ENCODE measurements around the gene PHF14. TPM values are rescaled to one million over a fixed set of nuclear protein-coding genes. Genes with fewer than 3 reads are reported as not detected.

Gene PHF14
- total and polyA plus RNA-seq, 5 donors from 2014 or later, result 7.7 to 31.1 (median 9.3) TPM

GRCh38 chr7:11176985-11177555, 203.4 kb downstream of the PHF14 start:
- DNase-seq (no peak), ATAC-seq (ENCODE audit: low read depth in 2 of 2) (no peak)
- Mint-ChIP-seq H3K36me3 (no peaks in the 10 kb centered on the region), H3K27ac (no peak overlapping the region), H3K27me3 (no peaks in the 10 kb centered on the region), H3K4me1 (no peaks in the 10 kb centered on the region), H3K9me3 (peaks cover 0 to 2% (median 0%) of the 10 kb centered on the region in 7 donors), H3K4me3 (no peak overlapping the region)
- Histone ChIP-seq H3K27ac (ENCODE audit: insufficient read depth, low read length, poor library complexity, severe bottlenecking) (no peak overlapping the region), H3K9me3 (ENCODE audit: control insufficient read depth in 2 of 2, low read length in 2 of 2) (no peaks in the 10 kb centered on the region), H3K27me3 (ENCODE audit: control insufficient read depth, insufficient read depth, low read length) (no peaks in the 10 kb centered on the region), H3K36me3 (ENCODE audit: control insufficient read depth, insufficient read depth, low read length) (no peaks in the 10 kb centered on the region), H3K4me3 (ENCODE audit: low read depth, low read length) (no peak overlapping the region), H3K4me1 (ENCODE audit: control insufficient read depth, insufficient read depth, low read length, poor library complexity, severe bottlenecking) (no peaks in the 10 kb centered on the region)

DNA sequence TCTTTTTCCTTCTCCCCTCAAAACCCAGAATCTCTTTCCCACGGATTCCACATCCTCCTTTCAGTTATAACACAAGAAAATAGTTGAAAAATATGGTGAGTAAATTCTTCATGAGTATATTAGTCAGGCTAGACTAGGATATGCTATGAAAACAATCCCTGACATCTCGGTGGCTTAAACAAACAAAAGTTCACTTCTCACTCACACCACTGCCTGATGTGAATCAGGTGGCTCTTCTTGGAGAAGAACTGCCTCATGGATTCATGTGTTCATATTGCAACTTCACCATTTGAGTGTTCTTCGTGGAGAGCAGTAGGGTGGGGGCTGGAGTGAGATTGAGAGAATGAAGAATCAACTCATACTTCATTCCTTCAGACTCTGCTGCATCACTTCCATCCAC, 204.1 kb downstream of the PHF14 start:
- H3K4me1 Mint-ChIP-seq, result no peaks in the 10 kb centered on the region
- H3K27me3 Mint-ChIP-seq, result no peaks in the 10 kb centered on the region
- no peaks in the 10 kb centered on the region for H3K36me3 Mint-ChIP-seq
- no peak for ATAC-seq (ENCODE audit: low read depth in 2 of 2)
- H3K9me3 Mint-ChIP-seq, result peaks cover 0 to 2% (median 0%) of the 10 kb centered on the region in 7 donors
- H3K36me3 ChIP-seq (ENCODE audit: control insufficient read depth, insufficient read depth, low read length), result no peaks in the 10 kb centered on the region
- no peak overlapping the region for H3K4me3 Mint-ChIP-seq
- DNase-seq, result no peak
- no peaks in the 10 kb centered on the region for H3K27me3 ChIP-seq (ENCODE audit: control insufficient read depth, insufficient read depth, low read length)
- H3K9me3 ChIP-seq (ENCODE audit: control insufficient read depth in 2 of 2, low read length in 2 of 2), result no peaks in the 10 kb centered on the region
- no peak overlapping the region for H3K4me3 ChIP-seq (ENCODE audit: low read depth, low read length)
- H3K27ac ChIP-seq (ENCODE audit: insufficient read depth, low read length, poor library complexity, severe bottlenecking), result no peak overlapping the region
- no peaks in the 10 kb centered on the region for H3K4me1 ChIP-seq (ENCODE audit: control insufficient read depth, insufficient read depth, low read length, poor library complexity, severe bottlenecking)
- no peak overlapping the region for H3K27ac Mint-ChIP-seq

- Histone ChIP-seq H3K36me3 (ENCODE audit: control insufficient read depth, insufficient read depth, low read length) (no peaks in the 10 kb centered on the region), H3K4me1 (ENCODE audit: control insufficient read depth, insufficient read depth, low read length, poor library complexity, severe bottlenecking) (no peaks in the 10 kb centered on the region), H3K27me3 (ENCODE audit: control insufficient read depth, insufficient read depth, low read length) (no peaks in the 10 kb centered on the region), H3K4me3 (ENCODE audit: low read depth, low read length) (no peak overlapping the region), H3K27ac (ENCODE audit: insufficient read depth, low read length, poor library complexity, severe bottlenecking) (no peak overlapping the region), H3K9me3 (ENCODE audit: control insufficient read depth in 2 of 2, low read length in 2 of 2) (no peaks in the 10 kb centered on the region)
- DNase-seq (no peak), ATAC-seq (ENCODE audit: low read depth in 2 of 2) (no peak)
- Mint-ChIP-seq H3K36me3 (no peaks in the 10 kb centered on the region), H3K4me1 (no peaks in the 10 kb centered on the region), H3K9me3 (peaks cover 0 to 7% (median 2%) of the 10 kb centered on the region in 7 donors), H3K27ac (no peak overlapping the region), H3K27me3 (no peaks in the 10 kb centered on the region), H3K4me3 (no peak overlapping the region)
Measured at GRCh38 chr7:11181590-11181989, 207.9 kb downstream of the PHF14 start.

DNA sequence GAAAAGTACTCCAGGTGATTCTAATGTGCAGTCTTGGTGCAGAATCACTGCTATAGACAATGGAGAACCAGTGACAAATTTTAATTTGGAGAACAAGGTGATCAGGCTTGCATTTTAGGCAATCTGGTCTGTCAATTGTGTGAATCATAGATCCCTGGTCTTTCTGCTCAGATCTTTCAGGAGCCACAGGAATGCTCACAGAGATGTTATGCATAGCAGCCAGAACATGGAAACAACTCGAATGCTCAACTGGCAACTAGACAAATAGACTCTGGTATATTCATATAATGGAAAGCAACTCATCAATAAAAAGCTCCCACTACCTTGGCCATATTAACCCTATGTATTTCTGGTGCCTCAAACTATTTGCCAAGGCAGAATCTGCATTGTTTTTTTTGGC, 209.1 kb downstream of the PHF14 start:
- H3K4me1 Mint-ChIP-seq, result no peaks in the 10 kb centered on the region
- no peaks in the 10 kb centered on the region for H3K27me3 ChIP-seq (ENCODE audit: control insufficient read depth, insufficient read depth, low read length)
- H3K4me1 ChIP-seq (ENCODE audit: control insufficient read depth, insufficient read depth, low read length, poor library complexity, severe bottlenecking), result no peaks in the 10 kb centered on the region
- H3K27ac ChIP-seq (ENCODE audit: insufficient read depth, low read length, poor library complexity, severe bottlenecking), result no peak overlapping the region
- no peaks in the 10 kb centered on the region for H3K9me3 ChIP-seq (ENCODE audit: control insufficient read depth in 2 of 2, low read length in 2 of 2)
- H3K4me3 ChIP-seq (ENCODE audit: low read depth, low read length), result no peak overlapping the region
- no peaks in the 10 kb centered on the region for H3K27me3 Mint-ChIP-seq
- H3K9me3 Mint-ChIP-seq, result peaks cover 0 to 7% (median 2%) of the 10 kb centered on the region in 7 donors
- ATAC-seq (ENCODE audit: low read depth in 2 of 2), result no peak
- no peak overlapping the region for H3K4me3 Mint-ChIP-seq
- H3K36me3 Mint-ChIP-seq, result no peaks in the 10 kb centered on the region
- peak overlapping the region in 1 of 3 donors; percentile 17 for H3K27ac Mint-ChIP-seq
- no peaks in the 10 kb centered on the region for H3K36me3 ChIP-seq (ENCODE audit: control insufficient read depth, insufficient read depth, low read length)
- no peak for DNase-seq

GRCh38 chr7:11185179-11185815, 211.6 kb downstream of the PHF14 start:
- H3K4me3 Mint-ChIP-seq, result no peak overlapping the region
- no peak for ATAC-seq (ENCODE audit: low read depth in 2 of 2)
- H3K27me3 Mint-ChIP-seq, result no peaks in the 10 kb centered on the region

DNA sequence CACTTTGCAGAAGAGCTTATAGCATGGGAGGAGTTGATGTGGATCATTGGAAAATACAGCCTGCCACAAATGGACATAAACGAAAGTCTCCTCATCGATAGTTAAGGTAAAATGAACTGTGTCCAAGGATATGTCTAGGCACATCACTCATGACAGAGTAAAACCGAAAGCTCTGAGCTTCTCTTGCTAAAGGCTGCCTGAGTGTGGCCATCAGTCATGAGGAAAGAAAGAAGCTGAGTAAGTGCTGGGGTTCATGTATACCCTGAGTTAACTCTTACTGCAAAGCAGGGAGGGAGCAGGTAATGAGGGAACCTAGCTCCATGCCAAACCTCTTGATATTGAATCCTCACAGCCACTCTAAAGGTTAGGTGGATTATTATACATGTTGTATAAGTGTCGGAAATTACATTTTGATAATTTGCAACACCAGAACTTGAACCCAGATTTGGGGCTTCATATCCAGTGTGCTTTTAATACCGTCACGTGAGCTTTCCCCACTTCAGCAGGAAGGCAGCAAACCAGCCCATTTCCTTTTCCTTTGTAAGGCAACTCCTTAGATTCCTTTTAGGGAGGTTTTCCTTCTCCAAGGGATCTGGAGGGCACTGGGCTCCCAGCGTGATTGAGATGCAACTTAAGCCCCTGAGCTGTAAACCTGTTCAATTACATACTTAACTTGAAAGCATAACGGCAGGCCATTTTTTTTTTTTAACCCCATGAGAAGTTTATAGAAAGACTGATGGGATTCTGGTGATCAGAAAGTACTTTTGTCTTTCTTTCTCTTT, 215.0 kb downstream of the PHF14 start:
- H3K27me3 ChIP-seq (ENCODE audit: control insufficient read depth, insufficient read depth, low read length), result no peaks in the 10 kb centered on the region
- no peak for ATAC-seq (ENCODE audit: low read depth in 2 of 2)
- Mint-ChIP-seq H3K9me3 (peaks cover 0 to 5% (median 2%) of the 10 kb centered on the region in 7 donors), H3K27me3 (peaks cover 12% of the 10 kb centered on the region), H3K4me1 (peaks cover 0 to 4% (median 0%) of the 10 kb centered on the region in 4 donors), H3K36me3 (no peaks in the 10 kb centered on the region), H3K27ac (peak overlapping the region in 1 of 3 donors; percentile 49), H3K4me3 (no peak overlapping the region)
- H3K4me3 ChIP-seq (ENCODE audit: low read depth, low read length), result no peak overlapping the region
- no peaks in the 10 kb centered on the region for H3K4me1 ChIP-seq (ENCODE audit: control insufficient read depth, insufficient read depth, low read length, poor library complexity, severe bottlenecking)
- H3K27ac ChIP-seq (ENCODE audit: insufficient read depth, low read length, poor library complexity, severe bottlenecking), result no peak overlapping the region
- H3K9me3 ChIP-seq (ENCODE audit: control insufficient read depth in 2 of 2, low read length in 2 of 2), result no peaks in the 10 kb centered on the region
- no peaks in the 10 kb centered on the region for H3K36me3 ChIP-seq (ENCODE audit: control insufficient read depth, insufficient read depth, low read length)
- no peak for DNase-seq

More at GRCh38 chr7:11185179-11185815, 211.6 kb downstream of the PHF14 start:
- Mint-ChIP-seq H3K36me3 (no peaks in the 10 kb centered on the region), H3K4me1 (no peaks in the 10 kb centered on the region), H3K27ac (no peak overlapping the region), H3K9me3 (peaks cover 0 to 7% (median 2%) of the 10 kb centered on the region in 7 donors)
- Histone ChIP-seq H3K27me3 (ENCODE audit: control insufficient read depth, insufficient read depth, low read length) (no peaks in the 10 kb centered on the region), H3K4me1 (ENCODE audit: control insufficient read depth, insufficient read depth, low read length, poor library complexity, severe bottlenecking) (no peaks in the 10 kb centered on the region), H3K4me3 (ENCODE audit: low read depth, low read length) (no peak overlapping the region), H3K9me3 (ENCODE audit: control insufficient read depth in 2 of 2, low read length in 2 of 2) (no peaks in the 10 kb centered on the region), H3K36me3 (ENCODE audit: control insufficient read depth, insufficient read depth, low read length) (no peaks in the 10 kb centered on the region), H3K27ac (ENCODE audit: insufficient read depth, low read length, poor library complexity, severe bottlenecking) (no peak overlapping the region)
- DNase-seq, result no peak

GRCh38 chr7:11191081-11191480, 217.4 kb downstream of the PHF14 start:
- DNase-seq, result no peak
- peaks cover 12% of the 10 kb centered on the region for H3K27me3 Mint-ChIP-seq
- peaks cover 0 to 1% (median 0%) of the 10 kb centered on the region in 7 donors for H3K9me3 Mint-ChIP-seq
- H3K4me1 Mint-ChIP-seq, result peaks cover 0 to 4% (median 0%) of the 10 kb centered on the region in 4 donors
- no peaks in the 10 kb centered on the region for H3K9me3 ChIP-seq (ENCODE audit: control insufficient read depth in 2 of 2, low read length in 2 of 2)
- H3K36me3 Mint-ChIP-seq, result no peaks in the 10 kb centered on the region
- no peak overlapping the region for H3K27ac ChIP-seq (ENCODE audit: insufficient read depth, low read length, poor library complexity, severe bottlenecking)
- no peaks in the 10 kb centered on the region for H3K36me3 ChIP-seq (ENCODE audit: control insufficient read depth, insufficient read depth, low read length)
- H3K27me3 ChIP-seq (ENCODE audit: control insufficient read depth, insufficient read depth, low read length), result no peaks in the 10 kb centered on the region
- ATAC-seq (ENCODE audit: low read depth in 2 of 2), result no peak
- no peak overlapping the region for H3K27ac Mint-ChIP-seq
- no peak overlapping the region for H3K4me3 Mint-ChIP-seq
- H3K4me3 ChIP-seq (ENCODE audit: low read depth, low read length), result no peak overlapping the region
- no peaks in the 10 kb centered on the region for H3K4me1 ChIP-seq (ENCODE audit: control insufficient read depth, insufficient read depth, low read length, poor library complexity, severe bottlenecking)
